HCT116 (cell line): ENCODE measurements around the gene GLDC. TPM values are rescaled to one million over a fixed set of nuclear protein-coding genes. Genes with fewer than 3 reads are reported as not detected.
A peak's percentile ranks its signal among the peaks of the same experiment; 100 is the strongest.

ENCODE experiments used
- ATAC-seq: fragments of 200-7000 bp; cut with Tn5 transposase; 2 replicates; pipeline ENCODE4 v1.9.1; 2020; ENCODE audit warnings: mild to moderate bottlenecking, moderate library complexity
- BruUV-seq: library from RNA; stranded (reverse); fragments of 400-500 nt; replicated peaks from 2 replicates; lab custom pipeline; 2021; lab: Mats Ljungman, UMichigan
- CTCF ChIA-PET: fragments of 300-600 bp; sonication (Branson Sonifier 250); formaldehyde crosslinking; loops from one replicate; lab custom pipeline; 2021; ENCODE audit warnings: antibody characterized with exemption; lab: Charles Lee
- POLR2A ChIA-PET: fragments of 300-600, 350-600 bp; sonication (Branson Sonifier 250); formaldehyde crosslinking; loops from one replicate; lab custom pipeline; 2021; ENCODE audit warnings: antibody characterized with exemption; lab: Charles Lee
- RAD21 ChIA-PET, 2 experiments: fragments of 300-600 bp; sonication (Branson Sonifier 250); formaldehyde crosslinking; loops; one replicate each; lab custom pipeline; 2023; ENCODE audit warnings: low total read pairs in 2 of 2; ENCODE audit not compliant: uncharacterized antibody in 2 of 2, unreplicated experiment in 2 of 2, low non-redundant PET in 1 of 2; lab: Charles Lee
- DNase-seq: peaks from one replicate; pipeline ENCODE4 v3.0.0-alpha.2; 2010; ENCODE audit warnings: low read depth, low spot score
- H2AFZ ChIP-seq: fragments of 200-600 bp; shearing (Covaris generic), sonication (generic); 2 replicates; pipeline ENCODE4 v1.6.1; 2017; ENCODE audit warnings: low read depth, mixed run types, mixed read lengths, antibody characterized with exemption, low read length; ENCODE audit not compliant: poor library complexity, severe bottlenecking
- H3K27ac ChIP-seq: 2 replicates; pipeline ENCODE4 v1.5.1; 2012; ENCODE audit warnings: low read depth, low read length
- H3K27me3 ChIP-seq: fragments of 200-600 bp; sonication (generic); 2 replicates; pipeline ENCODE4 v1.6.1; 2016; ENCODE audit warnings: mixed run types, low read length, mixed read lengths; ENCODE audit not compliant: insufficient read depth
- H3K36me3 ChIP-seq, 2 experiments: fragments of 200-500 bp in 1 of 2; fragments of 200-600 bp in 1 of 2; sonication (Bioruptor generic) in 1 of 2; sonication (generic) in 1 of 2; 2 replicates each; pipeline versions ENCODE4 v1.5.1 to v1.6.1; 2014 to 2016; ENCODE audit warnings: low read length in 2 of 2, inconsistent platforms in 1 of 2, mixed read lengths in 1 of 2, mixed run types in 1 of 2; ENCODE audit not compliant: insufficient read depth in 2 of 2, control insufficient read depth in 1 of 2
- H3K4me1 ChIP-seq, 2 experiments: fragments of 200-600 bp in 1 of 2; sonication (generic) in 1 of 2; 2 replicates each; pipeline versions ENCODE4 v1.5.1 to v1.6.1; 2012 to 2017; ENCODE audit warnings: low read length in 2 of 2, inconsistent platforms in 1 of 2, mild to moderate bottlenecking in 1 of 2, mixed read lengths in 1 of 2, mixed run types in 1 of 2, moderate library complexity in 1 of 2; ENCODE audit not compliant: insufficient read depth in 2 of 2, control insufficient read depth in 1 of 2
- H3K4me2 ChIP-seq: fragments of 200-600 bp; sonication (generic); 2 replicates; pipeline ENCODE4 v1.6.1; 2017; ENCODE audit warnings: mixed run types, low read length, mixed read lengths
- H3K4me3 ChIP-seq, 2 experiments: fragments of 200-600 bp in 1 of 2; sonication (generic) in 1 of 2; replicated peaks in 1 of 2; 2 replicates each; pipeline ENCODE4 v1.5.1; 2011 to 2016; ENCODE audit warnings: low read length in 2 of 2, control low read depth in 1 of 2, low read depth in 1 of 2, mild to moderate bottlenecking in 1 of 2, mixed read lengths in 1 of 2, mixed run types in 1 of 2
- H3K79me2 ChIP-seq: fragments of 200-600 bp; sonication (generic); 2 replicates; pipeline ENCODE4 v1.6.1; 2017; ENCODE audit warnings: mild to moderate bottlenecking, mixed run types, low read length, moderate library complexity, mixed read lengths; ENCODE audit not compliant: insufficient read depth
- H3K9ac ChIP-seq: fragments of 200-600 bp; sonication (generic); 2 replicates; pipeline ENCODE4 v1.6.1; 2016; ENCODE audit warnings: low read length, mixed read lengths
- H3K9me2 ChIP-seq: fragments of 200-600 bp; sonication (generic), shearing (Covaris generic); 2 replicates; pipeline ENCODE4 v1.6.1; 2017; ENCODE audit warnings: mixed run types, mild to moderate bottlenecking, moderate library complexity; ENCODE audit not compliant: insufficient read depth
- H3K9me3 ChIP-seq, 2 experiments: fragments of 200-500 bp in 1 of 2; fragments of 200-600 bp in 1 of 2; sonication (Bioruptor generic) in 1 of 2; sonication (generic) in 1 of 2; 2 replicates each; pipeline ENCODE4 v1.6.1; 2014 to 2017; ENCODE audit warnings: low read length in 2 of 2, mixed read lengths in 2 of 2, inconsistent platforms in 1 of 2, low read depth in 1 of 2, mild to moderate bottlenecking in 1 of 2, mixed run types in 1 of 2, moderate library complexity in 1 of 2; ENCODE audit not compliant: control insufficient read depth in 1 of 2, insufficient read depth in 1 of 2
- H4K20me1 ChIP-seq: fragments of 200-600 bp; sonication (generic), shearing (Covaris generic); 2 replicates; pipeline ENCODE4 v1.6.1; 2017; ENCODE audit warnings: mixed run types, mild to moderate bottlenecking, moderate library complexity; ENCODE audit not compliant: insufficient read depth
- CEBPB ChIP-seq: IDR thresholded peaks from 2 replicates; pipeline ENCODE4 v1.6.1; 2012; ENCODE audit warnings: low read depth
- EGR1 ChIP-seq: IDR thresholded peaks from 2 replicates; pipeline ENCODE4 v1.6.1; 2012; ENCODE audit warnings: low read depth
- ELF1 ChIP-seq: IDR thresholded peaks from 2 replicates; pipeline ENCODE4 v1.6.1; 2012; ENCODE audit warnings: low read depth, borderline replicate concordance
- EZH2 ChIP-seq: fragments of 200-600 bp; sonication (generic); IDR thresholded peaks from 2 replicates; pipeline ENCODE4 v1.6.1; 2017; ENCODE audit warnings: antibody characterized with exemption, mixed run types
- EZH2phosphoT487 ChIP-seq: fragments of 200-600 bp; IDR thresholded peaks from 2 replicates; pipeline ENCODE4 v1.6.1; 2018; ENCODE audit warnings: antibody characterized with exemption, borderline replicate concordance
- JUND ChIP-seq: IDR thresholded peaks from 2 replicates; pipeline ENCODE4 v1.6.1; 2012
- POLR2A ChIP-seq: IDR thresholded peaks from 2 replicates; pipeline ENCODE4 v1.7.0; 2011; ENCODE audit warnings: borderline replicate concordance; ENCODE audit not compliant: insufficient read depth, insufficient read length; ENCODE audit errors: extremely low read depth
- RAD21 ChIP-seq: IDR thresholded peaks from 2 replicates; pipeline ENCODE4 v1.6.1; 2012; ENCODE audit warnings: low read depth, mild to moderate bottlenecking
- SP1 ChIP-seq: IDR thresholded peaks from 2 replicates; pipeline ENCODE4 v1.6.1; 2012; ENCODE audit warnings: low read depth
- TCF7L2 ChIP-seq: IDR thresholded peaks from 2 replicates; pipeline ENCODE4 v1.7.0; 2011; ENCODE audit warnings: borderline replicate concordance, inconsistent platforms; ENCODE audit not compliant: insufficient read depth, insufficient read length; ENCODE audit errors: extremely low read depth
- YY1 ChIP-seq: IDR thresholded peaks from 2 replicates; pipeline ENCODE4 v1.6.1; 2011; ENCODE audit warnings: low read length, low read depth, moderate library complexity, mild to moderate bottlenecking; ENCODE audit not compliant: insufficient replicate concordance; ENCODE audit errors: extremely low read depth
- ZFX ChIP-seq: fragments of 450-650 bp; IDR thresholded peaks from 2 replicates; pipeline ENCODE4 v1.6.1; 2017
- ZNF274 ChIP-seq: fragments of 200-500 bp; sonication (Bioruptor generic); IDR thresholded peaks from 2 replicates; pipeline ENCODE4 v1.6.1; 2014; ENCODE audit warnings: mild to moderate bottlenecking, low read depth, low read length, inconsistent platforms
- intact Hi-C: fragments of 100-400 bp; cut with micrococcal nuclease; formaldehyde crosslinking; loops from 2 replicates; pipeline ENCODE4 v1.10.0; 2022
- total RNA-seq: library from RNA; stranded (reverse); gene quantifications from one replicate; pipeline ENCODE4 v1.2.1, GENCODE V29; 2021; ENCODE audit not compliant: unreplicated experiment
- TF ChIP-seq, protein P1 (sequence below), 3 experiments: fragments of 200-600 bp in 1 of 3; sonication (generic) in 1 of 3; IDR thresholded peaks in 2 of 3; conservative IDR thresholded peaks in 1 of 3; 2 replicates each; pipeline ENCODE4 v1.5.1; 2012 to 2017; ENCODE audit warnings: low read depth in 2 of 3, low read length in 2 of 3, antibody characterized with exemption in 1 of 3, borderline replicate concordance in 1 of 3, control low read depth in 1 of 3, mild to moderate bottlenecking in 1 of 3, mixed read lengths in 1 of 3, mixed run types in 1 of 3, moderate library complexity in 1 of 3; ENCODE audit not compliant: insufficient read depth in 1 of 3

Gene GLDC
- total RNA-seq, 1 experiment from 2014 or later = 4.9 TPM

DNA sequence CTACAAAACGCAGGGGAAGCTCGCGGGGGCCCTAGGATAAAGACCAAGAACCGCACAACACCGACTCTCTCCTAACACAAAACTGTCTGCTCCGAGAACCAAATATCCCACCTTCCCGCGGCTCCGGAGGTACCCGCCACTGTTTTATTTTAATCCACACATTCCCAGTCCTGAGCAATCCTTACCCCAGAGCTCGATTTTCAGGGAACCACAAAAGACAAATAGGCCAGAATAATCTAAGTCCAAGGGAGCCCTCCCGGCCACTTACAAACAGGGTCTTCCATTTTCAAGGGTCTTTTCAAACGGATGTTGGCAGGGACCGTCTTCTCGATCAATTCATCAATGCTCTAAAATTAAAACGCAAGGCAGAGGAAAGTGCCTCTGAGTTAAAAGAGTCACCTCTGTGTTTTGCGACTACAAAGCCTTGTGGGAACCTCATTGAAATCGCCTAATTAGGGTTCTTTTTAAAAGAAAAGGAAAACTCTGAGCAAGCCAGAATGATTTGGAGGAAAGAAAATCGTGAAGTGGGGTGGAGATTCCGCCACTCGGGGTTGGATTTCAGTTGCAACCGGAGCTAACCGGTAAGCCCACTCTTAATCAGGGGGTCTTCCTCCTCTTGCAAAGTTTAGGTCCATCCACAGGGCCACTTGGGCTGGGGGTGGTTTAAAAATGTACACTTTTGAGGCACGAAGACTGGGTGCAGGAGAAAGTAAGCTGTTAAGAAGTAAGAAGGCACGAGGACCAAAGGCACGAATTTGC lies 1.0 kb downstream of the GLDC start:
- intact Hi-C loops = no loop called here
- DNase-seq (no peak), ATAC-seq (no peak)
- H3K27ac ChIP-seq = no peak overlapping the region
- TF ChIP-seq EGR1 = no peak
- no peak for TF ChIP-seq JUND
- no peak for TF ChIP-seq EZH2
- TF ChIP-seq POLR2A = no peak
- TF ChIP-seq TCF7L2 = no peak
- TF ChIP-seq EZH2phosphoT487 = no peak
- no peak for TF ChIP-seq RAD21
- no peak for TF ChIP-seq ELF1
- no peak for TF ChIP-seq ZFX
- TF ChIP-seq YY1 = no peak
- TF ChIP-seq, protein P1, sequence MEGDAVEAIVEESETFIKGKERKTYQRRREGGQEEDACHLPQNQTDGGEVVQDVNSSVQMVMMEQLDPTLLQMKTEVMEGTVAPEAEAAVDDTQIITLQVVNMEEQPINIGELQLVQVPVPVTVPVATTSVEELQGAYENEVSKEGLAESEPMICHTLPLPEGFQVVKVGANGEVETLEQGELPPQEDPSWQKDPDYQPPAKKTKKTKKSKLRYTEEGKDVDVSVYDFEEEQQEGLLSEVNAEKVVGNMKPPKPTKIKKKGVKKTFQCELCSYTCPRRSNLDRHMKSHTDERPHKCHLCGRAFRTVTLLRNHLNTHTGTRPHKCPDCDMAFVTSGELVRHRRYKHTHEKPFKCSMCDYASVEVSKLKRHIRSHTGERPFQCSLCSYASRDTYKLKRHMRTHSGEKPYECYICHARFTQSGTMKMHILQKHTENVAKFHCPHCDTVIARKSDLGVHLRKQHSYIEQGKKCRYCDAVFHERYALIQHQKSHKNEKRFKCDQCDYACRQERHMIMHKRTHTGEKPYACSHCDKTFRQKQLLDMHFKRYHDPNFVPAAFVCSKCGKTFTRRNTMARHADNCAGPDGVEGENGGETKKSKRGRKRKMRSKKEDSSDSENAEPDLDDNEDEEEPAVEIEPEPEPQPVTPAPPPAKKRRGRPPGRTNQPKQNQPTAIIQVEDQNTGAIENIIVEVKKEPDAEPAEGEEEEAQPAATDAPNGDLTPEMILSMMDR (IDR thresholded peaks at IDR 0.05 in 2 of 3, conservative IDR thresholded peaks at IDR 0.05 in 1 of 3; ENCODE audit: borderline replicate concordance in 1 of 3, insufficient read depth in 1 of 3, low read depth in 2 of 3, low read length in 2 of 3) = no peak
- TF ChIP-seq ZNF274 = no peak
- TF ChIP-seq SP1 = no peak
- no peak for TF ChIP-seq CEBPB
- no peaks in the 10 kb centered on the region for H3K36me3 ChIP-seq
- POLR2A ChIA-PET = no interaction called here
- H2AFZ ChIP-seq = no peak overlapping the region
- no peaks in the 10 kb centered on the region for H3K27me3 ChIP-seq
- no peak overlapping the region for H3K4me3 ChIP-seq
- peaks cover 4 to 5% of the 10 kb centered on the region in 2 experiments; a peak in 2 of 4 replicates for H3K4me1 ChIP-seq
- BruUV-seq = TSS peak; percentile 49
- no peaks in the 10 kb centered on the region for H3K9me3 ChIP-seq
- H3K9me2 ChIP-seq = no peaks in the 10 kb centered on the region
- H3K4me2 ChIP-seq = no peak overlapping the region
- no peaks in the 10 kb centered on the region for H3K79me2 ChIP-seq
- RAD21 ChIA-PET = no interaction called here
- no peaks in the 10 kb centered on the region for H4K20me1 ChIP-seq
- CTCF ChIA-PET = no interaction called here
- H3K9ac ChIP-seq = no peak overlapping the region
